GM12865 (cell line): ENCODE results near the gene NAA15.

Experiments
- DNase-seq: peaks from one replicate; pipeline ENCODE4 v3.0.0; 2010; ENCODE audit warnings: low read depth
- H3K4me3 ChIP-seq: 2 replicates; pipeline ENCODE4 v1.5.1; 2011; ENCODE audit warnings: mild to moderate bottlenecking, low read depth, low read length, control low read depth
- TF ChIP-seq, protein P1 (sequence below): IDR thresholded peaks from 2 replicates; pipeline ENCODE4 v1.5.1; 2011; ENCODE audit warnings: low read length, control low read depth, low read depth, inconsistent platforms; ENCODE audit not compliant: insufficient read depth; ENCODE audit errors: missing control alignments

Gene NAA15

DNA sequence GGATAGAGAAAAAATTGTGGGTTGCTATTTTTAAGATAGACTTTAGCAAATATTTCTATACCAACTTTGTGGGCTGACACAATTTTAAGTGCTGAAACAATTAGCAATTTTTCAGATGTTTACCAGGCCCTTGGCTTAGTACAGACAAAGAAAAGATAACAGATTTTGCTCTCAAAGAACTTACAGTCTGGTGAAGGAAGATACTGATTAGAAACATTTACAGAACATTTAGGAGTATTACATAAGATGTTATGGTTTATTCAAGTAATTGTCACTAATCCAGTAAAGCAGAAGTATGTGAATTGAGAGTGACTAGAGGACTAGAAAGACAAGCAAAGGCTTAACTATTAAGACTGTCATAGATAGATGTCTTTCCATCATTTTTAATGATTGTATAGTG lies 36.3 kb downstream of the NAA15 start:
- DNase-seq, result no peak
- TF ChIP-seq, protein P1, sequence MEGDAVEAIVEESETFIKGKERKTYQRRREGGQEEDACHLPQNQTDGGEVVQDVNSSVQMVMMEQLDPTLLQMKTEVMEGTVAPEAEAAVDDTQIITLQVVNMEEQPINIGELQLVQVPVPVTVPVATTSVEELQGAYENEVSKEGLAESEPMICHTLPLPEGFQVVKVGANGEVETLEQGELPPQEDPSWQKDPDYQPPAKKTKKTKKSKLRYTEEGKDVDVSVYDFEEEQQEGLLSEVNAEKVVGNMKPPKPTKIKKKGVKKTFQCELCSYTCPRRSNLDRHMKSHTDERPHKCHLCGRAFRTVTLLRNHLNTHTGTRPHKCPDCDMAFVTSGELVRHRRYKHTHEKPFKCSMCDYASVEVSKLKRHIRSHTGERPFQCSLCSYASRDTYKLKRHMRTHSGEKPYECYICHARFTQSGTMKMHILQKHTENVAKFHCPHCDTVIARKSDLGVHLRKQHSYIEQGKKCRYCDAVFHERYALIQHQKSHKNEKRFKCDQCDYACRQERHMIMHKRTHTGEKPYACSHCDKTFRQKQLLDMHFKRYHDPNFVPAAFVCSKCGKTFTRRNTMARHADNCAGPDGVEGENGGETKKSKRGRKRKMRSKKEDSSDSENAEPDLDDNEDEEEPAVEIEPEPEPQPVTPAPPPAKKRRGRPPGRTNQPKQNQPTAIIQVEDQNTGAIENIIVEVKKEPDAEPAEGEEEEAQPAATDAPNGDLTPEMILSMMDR, result no peak

DNA sequence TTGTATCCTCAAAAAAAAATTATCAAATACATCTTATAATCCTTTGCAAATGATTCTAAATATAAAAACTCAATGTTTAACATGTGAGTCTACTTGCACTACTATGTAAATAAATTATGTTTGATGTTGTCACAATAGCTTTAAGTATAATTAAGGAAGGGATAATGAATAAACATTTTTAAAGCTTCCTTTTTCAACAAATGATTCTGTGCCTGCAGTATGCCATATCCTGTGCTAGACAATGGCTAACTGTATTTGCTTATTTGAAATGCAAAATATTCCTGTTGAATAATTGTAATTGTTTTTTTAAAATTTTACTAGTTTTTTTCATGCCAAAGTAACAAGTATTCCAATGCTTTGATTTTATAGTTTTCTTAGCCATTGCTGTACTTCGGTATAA lies 60.0 kb downstream of the NAA15 start:
- TF ChIP-seq, protein P1, result no peak
- DNase-seq, result no peak
- H3K4me3 ChIP-seq, result no peak overlapping the region

More for the DNA sequence above, 36.3 kb downstream of the NAA15 start:
- no peak overlapping the region for H3K4me3 ChIP-seq

DNA sequence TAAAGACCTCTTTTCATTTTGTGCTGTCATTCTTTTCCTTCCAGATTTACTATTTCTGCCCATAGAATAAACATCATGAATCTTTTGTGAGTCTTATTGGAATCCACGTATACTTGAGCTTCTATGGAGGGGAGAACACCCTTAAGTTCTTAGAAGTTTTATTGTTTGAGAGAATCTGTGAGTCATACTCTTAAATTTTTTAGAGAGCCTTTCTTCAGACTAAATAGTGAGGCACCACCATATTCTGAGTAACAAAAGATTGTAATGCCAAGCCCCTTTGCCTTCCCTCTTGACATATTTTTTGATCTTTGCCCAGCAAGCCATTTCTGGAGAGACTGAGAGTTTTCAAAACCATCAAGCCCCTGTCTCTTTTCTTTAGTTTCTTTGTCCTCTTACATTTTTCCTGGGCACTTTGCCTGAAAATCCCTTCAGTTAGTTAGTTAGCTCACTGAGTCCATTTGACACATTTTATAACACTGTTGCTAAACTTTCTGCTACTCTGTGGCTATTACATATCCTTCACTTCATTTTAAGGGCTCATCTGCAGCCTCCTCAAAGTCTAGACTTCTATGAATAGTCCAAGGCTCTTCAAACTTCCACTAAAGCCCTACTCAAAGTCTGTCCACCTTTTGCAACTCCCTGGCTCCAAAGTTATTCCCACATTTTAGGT lies 66.3 kb downstream of the NAA15 start:
- DNase-seq, result no peak

DNA sequence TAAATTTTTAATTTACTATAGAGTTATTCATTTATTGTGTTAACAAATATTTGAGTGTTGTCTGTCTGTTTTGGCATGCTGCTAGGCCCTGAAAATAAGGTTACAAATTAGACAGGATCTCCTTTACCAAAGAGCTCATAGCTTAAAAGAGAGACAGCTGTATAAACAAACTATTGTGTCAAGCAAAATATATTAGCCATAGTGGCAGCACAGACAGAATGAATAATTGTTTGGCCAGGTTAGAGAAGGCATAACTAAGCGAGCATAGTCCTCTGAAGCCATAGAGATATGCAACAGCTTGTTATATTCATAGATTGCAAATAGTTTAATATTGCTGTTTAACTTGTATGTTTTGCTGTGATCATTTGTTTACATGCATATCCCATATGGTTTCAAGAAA lies 67.7 kb downstream of the NAA15 start:
- DNase-seq, result no peak
- H3K4me3 ChIP-seq, result no peak overlapping the region
- TF ChIP-seq, protein P1, result no peak

More for the DNA sequence above, 66.3 kb downstream of the NAA15 start:
- H3K4me3 ChIP-seq, result no peak overlapping the region
- TF ChIP-seq, protein P1, result no peak

DNA sequence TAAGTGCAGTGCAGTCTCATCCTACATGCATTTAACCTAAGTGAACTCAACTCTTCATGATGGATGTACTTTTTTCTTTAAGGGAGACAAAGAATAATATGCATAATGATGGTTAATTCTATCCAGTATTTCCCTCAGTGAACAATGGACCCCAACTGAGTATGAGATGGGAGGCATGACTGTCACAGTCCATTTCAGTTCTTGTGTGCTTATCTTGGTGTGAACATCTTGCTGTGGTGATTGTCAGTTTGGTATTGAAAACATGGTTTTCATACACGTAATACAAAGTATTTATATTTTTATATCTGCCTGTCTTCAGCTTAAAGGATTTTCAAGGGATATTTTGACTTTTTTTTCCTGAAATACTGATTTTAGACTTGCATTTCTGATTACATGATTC lies 72.9 kb downstream of the NAA15 start:
- no peak for DNase-seq
- H3K4me3 ChIP-seq, result no peak overlapping the region
- TF ChIP-seq, protein P1, result no peak

DNA sequence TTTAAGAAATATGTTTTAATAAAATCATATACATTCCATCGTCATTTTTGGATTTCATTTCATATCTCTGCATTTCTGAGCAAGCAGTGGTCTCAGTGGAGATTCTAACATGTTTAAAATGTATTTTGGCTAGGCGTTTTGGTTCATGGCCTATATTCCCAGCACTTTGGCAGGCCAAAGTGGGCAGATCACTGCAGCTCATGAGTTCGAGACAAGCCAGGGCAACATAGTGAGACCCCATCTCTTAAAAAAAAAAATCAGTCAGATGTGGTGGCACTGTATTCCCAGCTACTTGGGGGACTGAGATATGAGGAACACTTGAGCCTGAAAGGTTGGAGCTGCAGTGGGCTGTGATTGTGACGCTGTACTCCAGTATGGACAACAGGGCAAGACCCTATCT lies 85.1 kb downstream of the NAA15 start:
- H3K4me3 ChIP-seq, result no peak overlapping the region
- TF ChIP-seq, protein P1, result no peak
- no peak for DNase-seq

DNA sequence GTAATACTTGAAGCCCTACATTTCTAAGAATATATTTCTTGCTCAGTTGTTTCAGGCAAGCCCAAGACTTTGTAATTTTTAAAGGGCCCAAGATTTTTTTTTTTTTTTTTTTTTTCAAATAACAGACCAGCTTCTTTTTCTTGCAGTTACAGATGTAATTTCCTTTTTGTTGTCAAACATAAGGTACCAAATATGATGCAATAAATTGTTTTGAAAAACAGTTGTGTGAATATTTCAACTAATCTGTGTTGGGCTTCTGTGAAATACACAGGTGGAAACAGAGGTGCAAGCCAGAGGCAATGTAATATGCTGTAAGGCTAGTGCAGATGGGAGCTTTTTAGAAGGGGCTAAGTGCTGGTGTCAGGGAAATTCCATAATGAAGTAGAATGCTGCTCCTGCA lies 87.8 kb downstream of the NAA15 start:
- no peak for DNase-seq
- TF ChIP-seq, protein P1, result no peak
- no peak overlapping the region for H3K4me3 ChIP-seq
